Skin epidermis (tissue), 12 donors: Measurements from ENCODE around the gene PRX.
"Not testable (repeated sequence)": the region's sequence is repeated elsewhere in the genome, so short reads cannot be mapped to it uniquely, and the experiment has no call there.

Experiments used
- H3K27ac ChIP-seq, 21 experiments: fragments of 200-600 bp; sonication (generic) in 11 of 21; one replicate each; pipeline ENCODE4 v1.5.0; 2020; ENCODE audit warnings: mild to moderate bottlenecking in 3 of 21, inconsistent platforms in 2 of 21, moderate library complexity in 2 of 21
- H3K4me3 ChIP-seq, 7 experiments: fragments of 200-600 bp; sonication (generic) in 2 of 7; one replicate each; pipeline ENCODE4 v1.5.0; 2020; ENCODE audit warnings: inconsistent platforms in 2 of 7, mild to moderate bottlenecking in 2 of 7, moderate library complexity in 1 of 7

Gene PRX

GRCh38 chr19:40413291-40413845, at the start of gene PRX:
PRX (minus strand) TSS chr19:40413378; CDS start chr19:40407932, 5,446 bp downstream.
- H3K27ac ChIP-seq = peak within 1 kb of the TSS in 1 of 21 experiments; percentile 2
- no peak within 1 kb of the TSS for H3K4me3 ChIP-seq

GRCh38 chr19:40461669-40462221, 48.6 kb upstream of the PRX start:
- H3K4me3 ChIP-seq = no peak overlapping the region
- no peak overlapping the region for H3K27ac ChIP-seq

GRCh38 chr19:40460185-40460584, 47.0 kb upstream of the PRX start:
- Histone ChIP-seq H3K27ac (no peak overlapping the region), H3K4me3 (no peak overlapping the region)

- no peak overlapping the region for H3K4me3 ChIP-seq
- no peak overlapping the region for H3K27ac ChIP-seq
Observed at GRCh38 chr19:40458597-40458974, 45.4 kb upstream of the PRX start.

GRCh38 chr19:40457953-40458596, 44.9 kb upstream of the PRX start:
- Histone ChIP-seq H3K27ac (no peak overlapping the region), H3K4me3 (no peak overlapping the region)

GRCh38 chr19:40457048-40457447, 43.9 kb upstream of the PRX start:
- no peak overlapping the region for H3K4me3 ChIP-seq
- no peak overlapping the region for H3K27ac ChIP-seq

GRCh38 chr19:40453943-40454342, 40.8 kb upstream of the PRX start:
- H3K27ac ChIP-seq, H3K4me3 ChIP-seq: not testable (repeated sequence)

- Histone ChIP-seq H3K27ac (no peak overlapping the region), H3K4me3 (no peak overlapping the region)
Observed at GRCh38 chr19:40453151-40453735, 40.1 kb upstream of the PRX start.

GRCh38 chr19:40452016-40452415, 38.8 kb upstream of the PRX start:
- Histone ChIP-seq H3K27ac (no peak overlapping the region), H3K4me3 (no peak overlapping the region)

- Histone ChIP-seq H3K27ac (no peak overlapping the region), H3K4me3 (no peak overlapping the region)
Observed at GRCh38 chr19:40450664-40451063, 37.5 kb upstream of the PRX start.

GRCh38 chr19:40449506-40449905, 36.3 kb upstream of the PRX start:
- H3K27ac ChIP-seq = no peak overlapping the region
- H3K4me3 ChIP-seq = no peak overlapping the region

GRCh38 chr19:40446263-40446784, 33.1 kb upstream of the PRX start:
- H3K4me3 ChIP-seq = no peak overlapping the region
- H3K27ac ChIP-seq = peak overlapping the region in 2 of 21 experiments; percentile 9 to 30

- H3K27ac ChIP-seq = peak overlapping the region in 5 of 21 experiments; percentile 9 to 98 (median 30)
- no peak overlapping the region for H3K4me3 ChIP-seq
Observed at GRCh38 chr19:40445780-40446262, 32.6 kb upstream of the PRX start.

- H3K4me3 ChIP-seq = peak overlapping the region; percentile 73 to 96 (median 94)
- H3K27ac ChIP-seq = peak overlapping the region in 20 of 21 experiments; percentile 75 to 99 (median 92)
Observed at GRCh38 chr19:40444825-40445312, 31.7 kb upstream of the PRX start.

GRCh38 chr19:40444000-40444824, 31.0 kb upstream of the PRX start, which contains the start of gene SERTAD3:
SERTAD3 (minus strand) TSS chr19:40444335; CDS start chr19:40442080, 2,255 bp downstream.
- Histone ChIP-seq H3K4me3 (peak within 1 kb of the TSS; percentile 73 to 96 (median 94)), H3K27ac (peak within 1 kb of the TSS; percentile 28 to 99 (median 92))

- Histone ChIP-seq H3K4me3 (peak overlapping the region; percentile 73 to 96 (median 94)), H3K27ac (peak overlapping the region; percentile 28 to 99 (median 92))
Observed at GRCh38 chr19:40443131-40443999, 30.2 kb upstream of the PRX start.

GRCh38 chr19:40442328-40443130, 29.4 kb upstream of the PRX start:
- peak overlapping the region; percentile 73 to 96 (median 94) for H3K4me3 ChIP-seq
- peak overlapping the region in 19 of 21 experiments; percentile 61 to 99 (median 90) for H3K27ac ChIP-seq
